Measurements from ENCODE around the gene CS.

- TF ChIP-seq CTCF (IDR thresholded peaks at IDR 0.05): no peak
- TF ChIP-seq EP300 (IDR thresholded peaks at IDR 0.05): no peak
Measured at GRCh38 chr12:56311003-56311402, 10.9 kb upstream of the CS start.
